Lung (tissue), 12 donors: ENCODE results near the gene GALNT12. TPM values are rescaled to one million over a fixed set of nuclear protein-coding genes. Genes with fewer than 3 reads are reported as not detected.

Source experiments
- ATAC-seq: fragments of 200-7000 bp; cut with Tn5 transposase; one replicate; pipeline ENCODE4 v1.9.1; 2020; ENCODE audit warnings: moderate number of reproducible peaks; ENCODE audit not compliant: insufficient read depth, low FRiP score
- DNase-seq, 3 donors: peaks; one replicate each; pipeline ENCODE4 v3.0.0-alpha.2; 2013 to 2017
- H3K27ac ChIP-seq, 2 donors: one replicate each; pipeline ENCODE4 v1.5.1; 2013; ENCODE audit warnings: mild to moderate bottlenecking in 2 of 2, moderate library complexity in 2 of 2, control low read depth in 1 of 2, inconsistent platforms in 1 of 2, low read depth in 1 of 2, low read length in 1 of 2
- H3K27me3 ChIP-seq, 3 donors: one replicate each; pipeline ENCODE4 v1.5.1; 2013; ENCODE audit warnings: low read length in 2 of 3; ENCODE audit not compliant: control insufficient read depth in 3 of 3, insufficient read depth in 3 of 3
- H3K36me3 ChIP-seq, 4 donors: one replicate each; pipeline ENCODE4 v1.5.1; 2013; ENCODE audit warnings: low read length in 4 of 4, mild to moderate bottlenecking in 1 of 4, moderate library complexity in 1 of 4; ENCODE audit not compliant: control insufficient read depth in 4 of 4, insufficient read depth in 4 of 4
- H3K4me1 ChIP-seq, 5 donors: one replicate each; pipeline ENCODE4 v1.5.1; 2013; ENCODE audit warnings: low read length in 5 of 5, mild to moderate bottlenecking in 2 of 5, moderate library complexity in 1 of 5; ENCODE audit not compliant: control insufficient read depth in 5 of 5, insufficient read depth in 5 of 5
- H3K4me3 ChIP-seq: one replicate; pipeline ENCODE4 v1.5.1; 2013; ENCODE audit warnings: mild to moderate bottlenecking, control low read depth, moderate library complexity
- H3K9ac ChIP-seq, 2 donors: one replicate each; pipeline ENCODE4 v1.5.1; 2013; ENCODE audit warnings: low read length in 2 of 2, control low read depth in 1 of 2; ENCODE audit not compliant: insufficient read depth in 1 of 2
- H3K9me3 ChIP-seq, 4 donors: one replicate each; pipeline ENCODE4 v1.5.1; 2013; ENCODE audit warnings: low read length in 3 of 4, mild to moderate bottlenecking in 1 of 4, moderate library complexity in 1 of 4; ENCODE audit not compliant: control insufficient read depth in 4 of 4, insufficient read depth in 3 of 4
- WGBS, 2 donors: extraction: QIAGEN DNeasy Blood & Tissue Kit; methylation state at CpG; one replicate each; pipeline ENCODE4 v1.1.7; 2013; 5-methylcytosine and 5-hydroxymethylcytosine counted together
- polyA plus RNA-seq, 2 donors: library from polyadenylated mRNA; stranded (reverse); fragments of 200-250 nt; gene quantifications; one replicate each; pipeline ENCODE4 v1.2.1, GENCODE V29; 2013
- total RNA-seq, 2 donors: library from RNA; depleted of rRNA in 1 of 2; stranded (reverse); fragments of >200 nt in 1 of 2; gene quantifications; one replicate each; pipeline ENCODE4 v1.2.1, GENCODE V29; 2014 to 2021
- TF ChIP-seq, protein P1 (sequence below): IDR thresholded peaks from 2 replicates; pipeline ENCODE4 v1.5.1; 2012; ENCODE audit warnings: mild to moderate bottlenecking; ENCODE audit errors: control extremely low read depth, extremely low read depth
- donor health status: control.
- donor health status: control.
- donor health status: Bipolar disorder and iron deficiency.
- donor health status: healthy.
- donor health status: DM: yes; HTN: yes; CAD: no.

GALNT12 gene
- total and polyA plus RNA-seq, 4 donors: 7.9 to 35.0 (median 20.1) TPM

DNA sequence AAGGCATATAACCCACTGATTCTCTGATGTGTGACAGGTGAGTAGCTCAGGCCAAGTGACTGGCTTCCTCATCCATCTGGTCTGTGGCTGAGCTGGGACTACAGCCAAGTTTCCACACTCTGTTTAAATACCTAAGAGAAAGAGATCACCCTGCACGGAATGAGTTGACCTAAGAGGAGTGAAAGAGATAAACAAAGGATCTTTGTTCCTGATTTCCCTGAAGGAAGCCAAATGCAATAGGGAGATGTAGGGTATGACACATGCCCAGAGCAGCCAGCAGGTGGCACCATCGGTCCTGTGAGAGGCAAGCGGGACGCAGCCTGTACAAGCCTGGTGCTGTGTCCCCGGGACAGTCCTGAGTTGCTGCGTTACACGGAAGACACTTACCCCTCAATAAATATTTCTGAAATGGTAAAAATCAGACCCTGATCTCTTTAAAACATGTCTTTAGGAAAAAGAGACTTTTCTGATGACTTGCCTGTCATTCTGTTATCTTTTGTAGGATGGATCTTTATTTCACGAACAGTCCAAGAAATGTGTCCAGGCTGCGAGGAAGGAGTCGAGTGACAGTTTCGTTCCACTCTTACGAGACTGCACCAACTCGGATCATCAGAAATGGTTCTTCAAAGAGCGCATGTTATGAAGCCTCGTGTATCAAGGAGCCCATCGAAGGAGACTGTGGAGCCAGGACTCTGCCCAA lies 41.1 kb downstream of the GALNT12 start:
- Histone ChIP-seq H3K27me3 (no peaks in the 10 kb centered on the region), H3K9ac (peak overlapping the region in 1 of 2 donors; percentile 84), H3K36me3 (peaks cover 0 to 2% (median 0%) of the 10 kb centered on the region in 4 donors), H3K4me3 (no peak overlapping the region), H3K9me3 (no peaks in the 10 kb centered on the region), H3K4me1 (peaks cover 0 to 11% (median 0%) of the 10 kb centered on the region in 5 donors), H3K27ac (no peak overlapping the region)
- 27 to 40% methylated on average over 16 of the region's 16 CpGs for WGBS, 2 donors
- TF ChIP-seq, protein P1, sequence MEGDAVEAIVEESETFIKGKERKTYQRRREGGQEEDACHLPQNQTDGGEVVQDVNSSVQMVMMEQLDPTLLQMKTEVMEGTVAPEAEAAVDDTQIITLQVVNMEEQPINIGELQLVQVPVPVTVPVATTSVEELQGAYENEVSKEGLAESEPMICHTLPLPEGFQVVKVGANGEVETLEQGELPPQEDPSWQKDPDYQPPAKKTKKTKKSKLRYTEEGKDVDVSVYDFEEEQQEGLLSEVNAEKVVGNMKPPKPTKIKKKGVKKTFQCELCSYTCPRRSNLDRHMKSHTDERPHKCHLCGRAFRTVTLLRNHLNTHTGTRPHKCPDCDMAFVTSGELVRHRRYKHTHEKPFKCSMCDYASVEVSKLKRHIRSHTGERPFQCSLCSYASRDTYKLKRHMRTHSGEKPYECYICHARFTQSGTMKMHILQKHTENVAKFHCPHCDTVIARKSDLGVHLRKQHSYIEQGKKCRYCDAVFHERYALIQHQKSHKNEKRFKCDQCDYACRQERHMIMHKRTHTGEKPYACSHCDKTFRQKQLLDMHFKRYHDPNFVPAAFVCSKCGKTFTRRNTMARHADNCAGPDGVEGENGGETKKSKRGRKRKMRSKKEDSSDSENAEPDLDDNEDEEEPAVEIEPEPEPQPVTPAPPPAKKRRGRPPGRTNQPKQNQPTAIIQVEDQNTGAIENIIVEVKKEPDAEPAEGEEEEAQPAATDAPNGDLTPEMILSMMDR: peak; percentile 82
- DNase-seq (peak; percentile 89 to 92 (median 89)), ATAC-seq (peak; percentile 86)

DNA sequence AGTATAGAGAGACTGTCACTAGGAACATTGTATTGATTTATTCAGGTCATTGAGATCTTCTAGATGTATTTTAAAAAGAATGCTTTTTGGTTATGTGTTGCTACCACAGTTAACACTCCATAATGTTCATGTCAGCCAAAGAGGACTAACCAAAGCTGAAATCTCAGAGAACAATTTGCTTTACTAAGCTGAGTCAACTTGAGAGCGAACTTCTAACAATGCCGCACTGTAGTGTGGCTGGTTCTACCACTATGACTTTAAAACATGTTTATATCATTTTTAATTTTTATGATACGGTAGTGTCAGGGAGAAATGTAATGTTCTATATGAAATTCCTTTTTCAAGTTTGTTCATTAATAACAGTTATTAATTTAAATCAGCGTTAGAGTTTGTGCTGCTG lies 42.1 kb downstream of the GALNT12 start:
- DNase-seq (no peak), ATAC-seq (no peak)
- Histone ChIP-seq H3K9ac (no peak overlapping the region), H3K27ac (no peak overlapping the region), H3K4me1 (peaks cover 0 to 11% (median 0%) of the 10 kb centered on the region in 5 donors), H3K9me3 (no peaks in the 10 kb centered on the region), H3K4me3 (no peak overlapping the region), H3K27me3 (no peaks in the 10 kb centered on the region), H3K36me3 (peaks cover 0 to 2% (median 0%) of the 10 kb centered on the region in 4 donors)
- TF ChIP-seq, protein P1: no peak
- WGBS, 2 donors: 94 to 97% methylated on average over 4 of the region's 4 CpGs

DNA sequence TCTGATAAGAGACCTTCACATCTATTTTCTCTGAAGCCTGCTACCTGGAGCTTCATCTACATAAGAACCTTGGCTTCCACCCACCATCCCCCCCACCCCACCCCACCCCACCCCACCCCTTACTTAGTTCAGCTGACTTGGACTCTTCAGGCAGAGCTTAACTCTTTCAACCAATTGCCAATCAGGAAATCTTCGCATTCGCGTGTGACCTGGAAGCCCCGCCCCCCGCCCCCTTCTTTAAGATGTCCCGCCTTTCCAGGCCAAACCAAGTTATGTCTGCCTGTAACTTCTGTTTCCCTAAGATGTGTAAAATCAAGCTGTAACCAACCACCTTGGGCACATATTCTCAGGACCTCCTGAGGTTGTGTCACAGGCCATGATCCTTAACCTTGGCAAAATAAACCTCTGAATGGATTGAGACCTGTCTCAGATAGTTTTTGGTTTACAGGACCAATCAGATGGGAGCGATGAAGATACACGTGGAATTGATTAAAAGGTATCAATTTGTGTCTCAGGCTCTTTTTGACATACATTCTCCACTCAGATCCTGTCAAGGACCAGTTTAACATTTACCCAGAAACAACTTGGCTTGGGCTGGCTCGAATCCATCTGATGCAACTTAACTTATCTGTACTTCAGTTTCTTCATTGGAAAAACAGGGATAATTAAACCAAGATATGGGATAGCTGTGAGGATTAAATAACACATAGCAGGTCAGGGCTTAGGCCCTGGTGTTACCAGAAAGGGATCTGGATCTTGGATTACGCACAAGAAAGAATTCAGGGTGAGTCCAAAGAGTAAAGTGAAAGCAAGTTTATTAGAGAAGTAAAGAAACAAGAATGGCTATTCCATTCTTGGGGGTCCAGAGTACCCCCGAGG lies 43.6 kb downstream of the GALNT12 start:
- Histone ChIP-seq H3K36me3 (peaks cover 0 to 1% (median 0%) of the 10 kb centered on the region in 4 donors), H3K27ac (no peak overlapping the region), H3K9me3 (no peaks in the 10 kb centered on the region), H3K27me3 (no peaks in the 10 kb centered on the region), H3K4me1 (peaks cover 0 to 11% (median 0%) of the 10 kb centered on the region in 5 donors), H3K9ac (no peak overlapping the region), H3K4me3 (no peak overlapping the region)
- DNase-seq (no peak), ATAC-seq (no peak)
- WGBS, 2 donors: 91 to 92% methylated on average over 11 of the region's 11 CpGs
- TF ChIP-seq, protein P1: no peak
